Fibroblast of lung (primary cell): Measurements from ENCODE around the gene SORCS2. TPM values are rescaled to one million over a fixed set of nuclear protein-coding genes. Genes with fewer than 3 reads are reported as not detected.
A peak's percentile ranks its signal among the peaks of the same experiment; 100 is the strongest.

Experiments
- DNase-seq, 2 donors: peaks; one replicate each; pipeline versions ENCODE4 v3.0.0 to v3.0.0-alpha.2; 2010; ENCODE audit warnings: low read depth in 2 of 2
- H2AFZ ChIP-seq: 2 replicates; pipeline ENCODE4 v1.5.1; 2012; ENCODE audit warnings: low read length, control low read depth, inconsistent platforms
- H3K27ac ChIP-seq: 2 replicates; pipeline ENCODE4 v1.5.1; 2011; ENCODE audit warnings: low read length, control low read depth; ENCODE audit not compliant: insufficient read depth
- H3K27me3 ChIP-seq: 2 replicates; pipeline ENCODE4 v1.5.1; 2011; ENCODE audit warnings: mild to moderate bottlenecking, low read length; ENCODE audit not compliant: control insufficient read depth, insufficient read depth
- H3K36me3 ChIP-seq: 2 replicates; pipeline ENCODE4 v1.5.1; 2011; ENCODE audit warnings: low read length; ENCODE audit not compliant: control insufficient read depth, insufficient read depth
- H3K4me1 ChIP-seq: 2 replicates; pipeline ENCODE4 v1.5.1; 2011; ENCODE audit warnings: low read length; ENCODE audit not compliant: control insufficient read depth, insufficient read depth; ENCODE audit errors: extremely low read depth
- H3K4me2 ChIP-seq: 2 replicates; pipeline ENCODE4 v1.5.1; 2011; ENCODE audit warnings: low read length, control low read depth; ENCODE audit not compliant: insufficient read depth; ENCODE audit errors: extremely low read depth
- H3K4me3 ChIP-seq, 4 experiments: fragments of 200-600 bp in 1 of 4; sonication (generic) in 1 of 4; replicated peaks in 1 of 4; 2 replicates each; pipeline ENCODE4 v1.5.1; 2011 to 2016; ENCODE audit warnings: low read length in 4 of 4, low read depth in 3 of 4, mild to moderate bottlenecking in 3 of 4, control low read depth in 2 of 4, inconsistent platforms in 1 of 4, mixed read lengths in 1 of 4; ENCODE audit not compliant: insufficient read depth in 1 of 4; ENCODE audit errors: control extremely low read depth in 1 of 4
- H3K79me2 ChIP-seq: 2 replicates; pipeline ENCODE4 v1.5.1; 2012; ENCODE audit warnings: mild to moderate bottlenecking, low read length, inconsistent platforms; ENCODE audit not compliant: control insufficient read depth, insufficient read depth
- H3K9ac ChIP-seq: 2 replicates; pipeline ENCODE4 v1.5.1; 2011; ENCODE audit warnings: mild to moderate bottlenecking, low read length, control low read depth; ENCODE audit not compliant: insufficient read depth
- H3K9me3 ChIP-seq: 2 replicates; pipeline ENCODE4 v1.5.1; 2012; ENCODE audit warnings: low read depth, low read length; ENCODE audit not compliant: control insufficient read depth, insufficient read depth
- H4K20me1 ChIP-seq: 2 replicates; pipeline ENCODE4 v1.5.1; 2011; ENCODE audit warnings: low read length; ENCODE audit not compliant: control insufficient read depth, insufficient read depth; ENCODE audit errors: extremely low read depth
- CTCF ChIP-seq, 2 donors: IDR thresholded peaks in 1 of 2; conservative IDR thresholded peaks in 1 of 2; 1 replicate in 1 of 2; 2 replicates in 1 of 2; pipeline ENCODE4 v1.5.1; 2011 to 2012; ENCODE audit warnings: low read length in 2 of 2, control low read depth in 1 of 2, inconsistent platforms in 1 of 2, low read depth in 1 of 2, mild to moderate bottlenecking in 1 of 2
- EZH2 ChIP-seq: IDR thresholded peaks from 2 replicates; pipeline ENCODE4 v1.5.1; 2012; ENCODE audit warnings: low read length, control low read depth, mild to moderate bottlenecking; ENCODE audit errors: missing control alignments
- polyA plus RNA-seq, 2 donors: library from polyadenylated mRNA; depleted of rRNA in 1 of 2; stranded (reverse) in 1 of 2; unstranded in 1 of 2; fragments of >200 nt; gene quantifications; 2 replicates each; pipeline ENCODE4 v1.2.1, GENCODE V29; 2011 to 2012; ENCODE audit warnings: missing spikeins in 1 of 2
- total RNA-seq: library from RNA; depleted of rRNA; stranded (reverse); fragments of >200 nt; gene quantifications from 2 replicates; pipeline ENCODE4 v1.2.1, GENCODE V29; 2014

The SORCS2 gene
- total and polyA plus RNA-seq, 2 donors (not counting 1 experiment from before 2014, with no cell fraction given) = 0.17 to 0.41 TPM

GRCh38 chr4:7294176-7294756, 101.9 kb downstream of the SORCS2 start:
- H3K27me3 ChIP-seq = no peaks in the 10 kb centered on the region

GRCh38 chr4:7295197-7295910, 103.0 kb downstream of the SORCS2 start:
- no peaks in the 10 kb centered on the region for H4K20me1 ChIP-seq
- H3K79me2 ChIP-seq = no peaks in the 10 kb centered on the region

More at GRCh38 chr4:7294176-7294756, 101.9 kb downstream of the SORCS2 start:
- H4K20me1 ChIP-seq = no peaks in the 10 kb centered on the region
- H3K36me3 ChIP-seq = no peaks in the 10 kb centered on the region
- no peak for DNase-seq
- H3K9ac ChIP-seq = no peak overlapping the region
- H3K4me2 ChIP-seq = no peak overlapping the region
- H3K9me3 ChIP-seq = no peaks in the 10 kb centered on the region
- H3K79me2 ChIP-seq = no peaks in the 10 kb centered on the region
- H3K4me1 ChIP-seq = no peaks in the 10 kb centered on the region
- no peak overlapping the region for H3K4me3 ChIP-seq
- H3K27ac ChIP-seq = no peak overlapping the region
- TF ChIP-seq CTCF (conservative IDR thresholded peaks at IDR 0.05 in 1 of 2, IDR thresholded peaks at IDR 0.05 in 1 of 2; ENCODE audit: low read depth in 1 of 2, low read length in 2 of 2) = no peak
- TF ChIP-seq EZH2 = no peak
- no peak overlapping the region for H2AFZ ChIP-seq

More at GRCh38 chr4:7295197-7295910, 103.0 kb downstream of the SORCS2 start:
- Histone ChIP-seq H2AFZ (no peak overlapping the region), H3K9ac (no peak overlapping the region), H3K27ac (no peak overlapping the region), H3K9me3 (no peaks in the 10 kb centered on the region), H3K4me2 (no peak overlapping the region), H3K4me3 (no peak overlapping the region), H3K4me1 (no peaks in the 10 kb centered on the region), H3K36me3 (no peaks in the 10 kb centered on the region), H3K27me3 (no peaks in the 10 kb centered on the region)
- DNase-seq = peak in 1 of 2 donors; percentile 69
- TF ChIP-seq EZH2 (no peak), CTCF (conservative IDR thresholded peaks at IDR 0.05 in 1 of 2, IDR thresholded peaks at IDR 0.05 in 1 of 2; ENCODE audit: low read depth in 1 of 2, low read length in 2 of 2) (no peak)
